Mammary epithelial cell (primary cell): ENCODE results near the gene ESRRG.

Source experiments
- EZH2 ChIP-seq: IDR thresholded peaks from 2 replicates; pipeline ENCODE4 v1.6.1; 2012; ENCODE audit warnings: low read length, inconsistent platforms, borderline replicate concordance
- TF ChIP-seq, protein P1 (sequence below), 2 donors: IDR thresholded peaks in 1 of 2; conservative IDR thresholded peaks in 1 of 2; 2 replicates each; pipeline ENCODE4 v1.5.1; 2011 to 2012; ENCODE audit warnings: inconsistent platforms in 2 of 2, low read length in 2 of 2, mild to moderate bottlenecking in 2 of 2, control low read depth in 1 of 2, low read depth in 1 of 2; ENCODE audit not compliant: insufficient read depth in 1 of 2; ENCODE audit errors: extremely low read depth in 1 of 2

DNA sequence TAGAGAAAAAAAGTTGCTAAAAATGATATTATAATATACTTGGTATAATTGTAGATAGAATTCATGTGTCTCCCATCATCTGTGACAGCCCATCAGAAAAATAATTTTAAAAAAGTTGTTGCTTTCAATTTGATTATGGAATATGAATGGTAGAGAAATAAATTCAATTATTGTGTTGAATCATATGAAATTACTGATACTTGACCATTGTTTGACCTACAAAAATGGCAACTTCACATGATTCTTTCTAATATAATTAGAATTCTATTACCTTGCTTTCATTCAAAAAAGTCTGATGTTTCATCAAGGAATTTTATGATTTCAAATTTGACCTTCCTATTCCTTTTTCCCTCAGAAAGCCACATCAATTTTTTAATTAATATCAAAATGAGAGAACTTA, 11.5 kb downstream of the ESRRG start:
- TF ChIP-seq EZH2 = no peak
- TF ChIP-seq, protein P1, sequence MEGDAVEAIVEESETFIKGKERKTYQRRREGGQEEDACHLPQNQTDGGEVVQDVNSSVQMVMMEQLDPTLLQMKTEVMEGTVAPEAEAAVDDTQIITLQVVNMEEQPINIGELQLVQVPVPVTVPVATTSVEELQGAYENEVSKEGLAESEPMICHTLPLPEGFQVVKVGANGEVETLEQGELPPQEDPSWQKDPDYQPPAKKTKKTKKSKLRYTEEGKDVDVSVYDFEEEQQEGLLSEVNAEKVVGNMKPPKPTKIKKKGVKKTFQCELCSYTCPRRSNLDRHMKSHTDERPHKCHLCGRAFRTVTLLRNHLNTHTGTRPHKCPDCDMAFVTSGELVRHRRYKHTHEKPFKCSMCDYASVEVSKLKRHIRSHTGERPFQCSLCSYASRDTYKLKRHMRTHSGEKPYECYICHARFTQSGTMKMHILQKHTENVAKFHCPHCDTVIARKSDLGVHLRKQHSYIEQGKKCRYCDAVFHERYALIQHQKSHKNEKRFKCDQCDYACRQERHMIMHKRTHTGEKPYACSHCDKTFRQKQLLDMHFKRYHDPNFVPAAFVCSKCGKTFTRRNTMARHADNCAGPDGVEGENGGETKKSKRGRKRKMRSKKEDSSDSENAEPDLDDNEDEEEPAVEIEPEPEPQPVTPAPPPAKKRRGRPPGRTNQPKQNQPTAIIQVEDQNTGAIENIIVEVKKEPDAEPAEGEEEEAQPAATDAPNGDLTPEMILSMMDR (conservative IDR thresholded peaks at IDR 0.05 in 1 of 2, IDR thresholded peaks at IDR 0.05 in 1 of 2; ENCODE audit: extremely low read depth in 1 of 2, insufficient read depth in 1 of 2, low read depth in 1 of 2, low read length in 2 of 2) = no peak
